HG02870 (cell line): ENCODE results near the gene GPR12.

Source experiments
- ATAC-seq: cut with Tn5 transposase; IDR thresholded peaks from one replicate; pipeline ENCODE4 v1.9.1; 2021; ENCODE audit warnings: mild to moderate bottlenecking, moderate library complexity; ENCODE audit not compliant: unreplicated experiment

GPR12 gene, protein sequence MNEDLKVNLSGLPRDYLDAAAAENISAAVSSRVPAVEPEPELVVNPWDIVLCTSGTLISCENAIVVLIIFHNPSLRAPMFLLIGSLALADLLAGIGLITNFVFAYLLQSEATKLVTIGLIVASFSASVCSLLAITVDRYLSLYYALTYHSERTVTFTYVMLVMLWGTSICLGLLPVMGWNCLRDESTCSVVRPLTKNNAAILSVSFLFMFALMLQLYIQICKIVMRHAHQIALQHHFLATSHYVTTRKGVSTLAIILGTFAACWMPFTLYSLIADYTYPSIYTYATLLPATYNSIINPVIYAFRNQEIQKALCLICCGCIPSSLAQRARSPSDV

DNA sequence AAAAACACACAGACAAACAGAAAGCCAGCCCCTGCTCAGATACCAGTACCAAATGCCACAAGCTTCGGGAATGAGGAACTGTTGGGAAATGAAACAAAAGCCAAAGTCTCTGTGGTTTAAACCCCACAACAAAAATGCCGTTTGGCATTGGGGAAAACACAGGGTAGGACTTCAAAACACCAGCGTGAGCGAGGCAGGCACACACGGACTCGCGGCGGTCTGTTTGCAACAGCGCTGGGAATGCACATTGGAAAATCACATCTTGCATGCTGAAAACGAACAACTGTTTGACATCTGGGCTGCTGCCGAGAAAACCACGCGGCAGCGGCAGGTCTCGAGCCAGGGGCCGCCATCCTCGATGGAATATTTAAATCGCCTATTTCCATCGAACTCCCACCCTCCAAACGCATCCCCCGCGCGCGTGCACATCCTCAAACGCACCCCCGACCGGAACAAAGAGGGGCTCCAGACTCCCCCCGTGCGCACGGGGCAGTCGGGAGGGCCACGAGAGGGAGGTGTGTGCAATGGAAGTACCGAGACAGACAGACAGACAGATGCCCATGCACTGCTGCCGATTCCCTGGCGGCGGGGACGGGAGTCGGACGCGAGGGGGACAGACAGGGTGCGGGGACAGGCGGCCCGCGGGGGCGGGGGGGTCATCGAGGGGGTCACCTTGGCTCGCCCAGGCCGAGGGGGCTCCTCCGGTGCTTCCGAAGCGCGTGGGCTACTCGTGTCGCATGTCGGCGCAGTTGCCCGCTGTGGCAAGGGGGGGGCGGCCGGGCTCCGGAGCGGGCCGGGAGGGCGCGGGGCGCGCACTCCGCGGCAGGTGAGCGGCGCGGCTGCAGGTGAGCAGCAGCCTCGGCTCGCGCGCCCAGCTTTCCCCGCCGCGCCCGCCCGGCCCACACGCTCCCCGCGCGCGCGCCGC, at the start of gene GPR12:
Gene GPR12 (minus strand): TSS at position 880 of the 925 bp plus-strand sequence. CDS start 959 bp downstream, outside the sequence.
- no peak for ATAC-seq

DNA sequence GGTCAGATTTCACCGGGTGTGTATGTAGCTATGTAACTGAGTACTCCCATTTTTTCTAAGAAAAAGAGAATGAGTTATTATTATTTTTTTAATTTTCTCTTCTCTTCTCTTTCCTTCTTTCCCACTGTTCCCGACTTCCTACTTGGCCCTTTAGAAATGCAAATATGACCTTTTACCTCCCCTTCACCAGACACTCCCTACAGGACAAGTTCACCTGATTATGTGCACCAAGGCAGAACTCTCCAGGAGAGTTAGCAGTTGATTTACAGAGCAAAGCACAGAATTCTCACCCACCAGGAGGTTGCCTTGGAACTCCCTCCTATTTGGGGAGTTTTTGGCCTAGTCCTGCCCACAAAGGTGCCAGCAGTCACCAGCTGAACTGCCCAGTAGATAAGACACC, 49.5 kb upstream of the GPR12 start:
- ATAC-seq = no peak

DNA sequence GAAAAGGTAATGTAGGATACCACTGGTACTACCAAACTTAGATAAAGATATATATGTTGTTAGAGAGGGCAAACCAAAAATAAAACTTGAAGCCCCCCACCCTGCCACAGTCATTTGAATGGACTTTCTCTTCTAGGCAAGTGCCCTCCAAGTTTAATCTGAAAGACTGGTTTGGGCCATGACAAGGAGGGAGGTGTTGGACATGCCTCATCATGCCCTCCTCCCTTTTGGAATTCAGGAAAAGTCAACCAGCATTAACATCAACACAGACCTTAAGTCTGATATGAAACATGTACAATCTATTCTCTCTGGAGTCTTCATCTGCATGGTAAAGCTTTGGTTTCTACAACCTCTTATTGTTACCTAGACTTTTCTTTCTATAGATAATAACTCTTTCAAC, 46.3 kb upstream of the GPR12 start:
- no peak for ATAC-seq

DNA sequence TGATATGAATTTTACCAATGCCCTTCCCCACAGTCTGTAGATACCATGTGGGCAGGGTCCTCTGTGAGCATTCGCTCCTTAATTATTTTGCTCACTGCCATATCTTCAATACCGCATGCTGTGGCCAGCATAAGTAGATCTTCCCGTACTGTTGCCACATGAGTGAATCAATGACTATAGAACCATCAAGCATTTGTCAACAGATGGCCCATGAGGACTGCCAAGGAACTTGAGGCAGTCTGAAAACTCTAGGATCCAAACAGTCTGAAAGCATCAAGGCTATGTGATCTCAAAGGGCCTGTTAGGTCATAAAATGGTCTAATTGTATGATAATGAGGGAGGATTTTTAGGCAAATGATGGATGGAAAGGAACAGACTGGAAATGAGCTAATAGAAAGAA, 27.4 kb upstream of the GPR12 start:
- ATAC-seq = no peak

DNA sequence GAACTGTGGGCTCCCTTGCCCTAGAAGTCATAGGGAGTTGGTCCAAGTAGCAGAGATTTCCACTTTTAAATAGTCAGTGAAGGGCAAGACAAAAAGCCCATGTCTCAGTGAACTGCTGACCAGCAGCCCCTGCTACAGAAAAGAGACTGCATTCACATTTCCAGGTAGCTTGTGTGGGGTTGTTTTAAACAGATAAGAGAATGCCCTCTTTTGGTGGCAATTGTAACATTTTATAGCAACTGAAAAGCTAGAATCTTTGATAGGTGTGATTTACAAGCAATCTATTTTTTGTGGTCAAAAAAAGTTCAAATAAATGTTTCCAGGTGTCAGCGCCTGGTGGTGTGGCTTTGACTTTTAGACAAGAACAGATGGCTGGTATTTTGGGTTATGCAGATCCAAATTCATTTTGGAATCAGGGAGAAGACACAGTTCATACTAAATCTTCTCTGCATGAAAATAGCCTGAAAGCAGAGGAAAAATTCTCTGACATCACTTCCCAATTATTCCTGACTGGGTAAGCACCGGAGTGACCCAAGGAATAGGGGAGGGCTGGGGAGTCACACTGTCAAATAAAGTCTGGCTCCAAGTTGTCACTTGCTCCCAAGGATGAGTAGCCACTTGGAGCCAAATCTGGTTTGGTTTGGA, 26.2 kb upstream of the GPR12 start:
- ATAC-seq = no peak

DNA sequence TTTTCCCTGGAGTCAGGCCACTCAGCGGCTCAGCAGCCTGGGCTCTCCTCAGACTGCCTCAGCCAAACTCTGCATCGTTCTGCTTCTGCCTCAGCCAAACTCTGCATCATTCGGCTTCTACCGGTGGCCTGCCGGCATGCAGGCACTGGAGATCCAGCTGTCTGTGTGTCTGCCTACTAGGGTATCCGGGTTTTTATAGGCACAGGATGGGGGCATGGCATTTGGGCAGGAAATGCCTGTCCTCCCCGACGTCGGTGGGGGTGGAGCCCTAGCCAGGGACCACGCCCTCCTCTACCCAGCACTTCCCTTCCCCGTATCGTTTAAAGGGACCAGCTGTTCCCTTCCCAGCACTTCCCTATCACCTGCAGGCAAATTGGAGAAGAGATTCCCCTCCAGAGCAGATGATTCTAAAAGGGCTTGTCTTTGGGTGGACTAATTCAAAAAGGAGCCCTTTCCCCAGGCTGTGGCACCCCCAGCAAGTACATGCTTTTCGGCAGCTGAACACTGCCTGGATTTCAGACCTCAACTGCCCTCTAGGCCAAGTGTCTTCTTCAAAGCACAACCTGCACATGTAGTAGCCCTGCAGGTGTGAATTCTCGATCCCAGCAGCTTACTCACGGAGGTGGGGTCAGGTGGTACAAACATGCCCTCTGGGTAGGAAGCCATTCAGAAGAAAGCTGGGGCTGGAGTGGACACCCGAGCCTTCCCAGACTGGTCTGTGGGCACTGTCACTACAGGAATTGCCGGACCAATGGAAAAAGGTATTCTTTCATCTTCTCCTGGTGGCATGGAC, 25.4 kb upstream of the GPR12 start:
- no peak for ATAC-seq

DNA sequence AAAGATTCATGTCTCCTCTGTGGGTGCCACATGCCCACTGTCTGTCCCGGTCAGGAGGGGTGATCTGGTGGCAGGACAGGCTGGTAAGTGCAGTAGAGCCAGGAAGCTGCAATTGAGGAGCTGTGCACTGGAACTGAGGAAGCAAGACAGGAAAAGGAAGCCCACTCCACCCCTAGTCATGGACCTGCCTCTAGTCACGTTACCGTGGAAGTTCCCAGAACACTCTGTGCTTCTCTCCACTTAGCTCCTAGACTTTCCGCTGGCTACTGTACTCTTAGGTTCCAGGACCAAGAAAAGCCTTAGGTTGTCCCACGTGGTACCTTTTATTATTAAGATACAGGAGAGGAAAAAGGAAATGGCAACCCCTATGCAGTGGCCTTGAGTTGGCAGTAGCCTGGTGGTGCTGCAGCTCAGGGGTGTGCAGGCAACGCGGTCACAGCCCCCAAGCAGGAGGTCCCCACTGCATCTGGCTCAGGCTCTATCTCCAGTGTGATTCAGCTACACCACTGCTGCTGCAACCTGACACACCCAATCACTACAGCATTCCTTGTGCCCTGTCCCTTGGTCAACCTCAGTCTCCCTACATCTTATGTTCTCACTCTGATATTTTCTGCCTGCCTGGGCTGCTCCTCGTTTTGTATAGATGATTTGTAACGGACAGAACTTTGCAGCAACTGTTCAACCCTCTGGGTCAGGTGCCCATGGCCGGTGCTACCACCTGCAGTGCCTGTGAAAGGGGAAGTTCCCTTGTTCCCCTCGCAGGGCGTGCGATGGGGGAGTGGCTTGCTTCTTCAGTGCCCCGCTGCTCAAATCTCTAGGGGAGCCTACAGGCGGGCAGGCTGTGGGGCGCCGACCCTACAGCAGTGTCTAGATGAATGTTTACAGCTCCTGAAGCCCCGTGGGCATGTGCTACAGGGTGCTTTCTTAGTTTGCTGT, 24.4 kb upstream of the GPR12 start:
- ATAC-seq = no peak

DNA sequence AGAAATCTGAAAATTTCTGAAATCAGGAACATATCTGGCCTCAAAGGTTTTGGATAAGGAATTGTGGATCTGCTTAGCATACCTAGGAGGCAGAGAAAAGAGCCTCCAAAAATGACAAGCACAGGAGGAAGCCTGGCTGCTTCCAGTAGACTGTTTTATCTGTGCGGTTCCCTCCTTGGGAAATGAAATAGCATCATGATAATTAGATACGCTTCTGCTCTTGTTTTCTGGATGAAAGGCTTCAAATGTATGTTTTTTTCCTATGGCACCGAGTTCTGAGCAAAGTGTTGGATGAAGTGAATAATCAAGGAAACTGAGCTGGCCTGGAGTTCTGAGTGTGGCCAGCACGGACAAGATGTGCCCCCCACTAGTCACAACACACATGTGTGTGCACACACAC, 19.8 kb upstream of the GPR12 start:
- no peak for ATAC-seq

DNA sequence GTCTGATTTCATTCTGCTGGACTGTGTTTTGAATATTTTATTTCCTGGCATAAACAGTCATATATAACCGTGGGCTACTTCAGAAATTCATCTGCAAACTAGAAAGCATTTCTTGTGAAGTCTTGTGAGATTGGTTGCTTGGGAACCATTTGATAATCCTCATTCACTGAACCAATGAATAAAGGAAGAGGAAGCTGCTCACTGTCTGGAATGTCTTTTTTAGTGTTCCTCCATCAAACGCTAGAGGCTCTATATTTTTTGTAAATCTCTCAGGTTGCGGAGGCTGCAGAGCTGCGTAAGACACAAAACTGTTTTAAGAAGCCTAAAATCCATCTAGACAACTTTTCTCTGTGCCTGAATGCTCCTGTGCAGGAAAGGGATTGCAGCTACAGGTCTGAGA, 18.7 kb upstream of the GPR12 start:
- ATAC-seq = no peak

DNA sequence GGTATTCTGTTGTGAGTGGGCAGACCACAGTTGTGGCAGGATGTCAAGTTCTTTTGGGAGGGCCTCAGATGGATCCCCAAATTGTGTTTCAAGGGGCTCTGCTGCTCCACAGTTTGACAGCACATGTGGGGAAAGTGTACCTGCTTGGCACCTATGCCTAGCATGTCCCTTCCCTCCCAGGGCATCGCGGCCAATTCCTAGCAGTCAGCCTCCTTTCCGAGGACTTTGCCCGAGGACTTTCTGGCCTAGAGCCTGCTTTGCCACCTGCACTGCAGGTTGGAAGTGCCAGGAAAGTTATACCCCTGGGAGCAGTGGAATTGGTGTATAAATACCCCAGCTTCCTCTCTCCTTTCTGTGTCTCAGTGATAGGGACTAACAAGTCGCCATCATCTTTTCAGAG, 11.9 kb upstream of the GPR12 start:
- no peak for ATAC-seq

DNA sequence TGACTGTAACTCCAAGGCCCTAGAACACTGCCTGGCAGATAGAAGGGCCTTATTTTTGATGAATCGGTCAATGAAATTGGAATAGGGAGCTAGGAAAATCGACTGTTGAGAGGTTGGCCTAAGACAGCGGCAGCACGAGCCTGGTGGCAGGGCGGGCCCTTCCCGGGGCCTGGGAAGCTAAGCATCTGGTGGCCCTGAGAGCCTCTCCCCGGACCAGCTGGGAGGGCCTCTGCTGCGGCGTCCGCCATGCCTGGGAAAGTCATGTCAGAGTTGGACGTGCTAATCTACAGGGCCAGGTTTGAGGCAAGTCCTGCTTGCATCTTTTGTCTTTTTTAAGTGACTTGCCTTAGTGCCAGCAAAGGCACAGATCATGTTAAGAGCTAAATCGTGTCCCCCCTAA, 11.2 kb upstream of the GPR12 start:
- ATAC-seq = no peak

DNA sequence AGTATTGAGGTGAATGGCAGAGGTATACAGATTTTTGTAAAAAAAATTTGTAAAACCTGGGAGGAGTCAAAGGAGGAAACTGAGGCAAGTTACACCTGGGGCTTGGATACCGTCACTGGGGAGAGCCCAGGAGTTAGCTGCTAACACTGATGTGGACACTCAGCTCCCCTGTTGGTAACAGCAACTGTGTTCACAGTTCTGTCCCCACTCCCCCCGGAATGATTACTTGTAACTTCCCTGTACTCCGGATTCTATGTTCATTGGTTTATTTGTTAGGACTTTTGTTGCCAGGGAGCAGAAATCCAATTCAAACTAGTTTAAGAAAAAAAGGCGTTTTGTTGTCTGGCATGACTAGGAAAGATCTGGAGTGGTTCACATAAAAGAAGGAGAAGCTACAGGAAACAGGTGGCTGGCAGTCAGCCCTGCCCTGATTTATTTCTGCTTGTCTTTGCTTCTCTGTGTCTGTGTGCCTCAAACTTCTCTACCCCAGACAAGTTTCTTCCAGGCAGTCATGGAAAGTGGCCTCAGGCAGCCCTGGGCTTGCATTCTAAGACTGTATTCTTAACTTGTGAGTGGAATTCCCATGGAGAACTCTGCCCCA, 2.3 kb upstream of the GPR12 start:
- ATAC-seq = no peak

DNA sequence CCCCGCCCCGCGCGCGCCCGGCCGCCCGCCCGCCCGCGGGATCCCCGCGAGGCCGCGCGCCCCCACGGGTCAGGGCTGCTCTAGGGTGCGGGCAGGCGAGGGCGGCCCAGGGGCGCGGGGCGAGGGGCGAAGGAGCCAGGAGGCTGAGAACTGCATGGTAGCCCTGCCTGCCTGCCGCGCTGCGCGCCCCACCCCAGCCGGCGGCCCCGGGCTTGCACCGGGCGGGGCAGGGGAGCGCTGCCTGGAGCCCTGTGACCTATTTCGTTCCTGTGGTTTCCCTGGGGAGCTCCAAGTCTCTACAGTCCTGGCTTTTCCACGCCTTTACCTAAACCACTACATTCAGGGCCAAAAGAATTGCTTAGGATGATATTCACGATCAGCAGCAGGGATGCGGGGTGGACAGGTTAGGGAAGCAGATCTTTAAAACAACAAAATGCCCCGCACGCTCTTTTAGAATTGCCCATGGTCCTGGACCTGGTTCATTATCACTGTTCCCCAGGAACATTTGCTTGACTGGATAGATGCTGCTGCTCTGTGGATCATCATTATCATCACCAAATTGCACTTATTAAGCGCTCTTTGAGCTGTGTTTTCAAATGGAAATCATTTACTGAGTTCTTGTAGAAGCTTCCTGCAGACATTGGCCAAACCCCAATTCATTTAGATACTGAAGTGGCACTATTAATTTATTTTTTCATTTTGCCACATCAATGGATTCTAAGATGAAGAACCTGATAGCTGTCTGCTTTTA, 421 bp upstream of the GPR12 start:
- ATAC-seq = no peak

DNA sequence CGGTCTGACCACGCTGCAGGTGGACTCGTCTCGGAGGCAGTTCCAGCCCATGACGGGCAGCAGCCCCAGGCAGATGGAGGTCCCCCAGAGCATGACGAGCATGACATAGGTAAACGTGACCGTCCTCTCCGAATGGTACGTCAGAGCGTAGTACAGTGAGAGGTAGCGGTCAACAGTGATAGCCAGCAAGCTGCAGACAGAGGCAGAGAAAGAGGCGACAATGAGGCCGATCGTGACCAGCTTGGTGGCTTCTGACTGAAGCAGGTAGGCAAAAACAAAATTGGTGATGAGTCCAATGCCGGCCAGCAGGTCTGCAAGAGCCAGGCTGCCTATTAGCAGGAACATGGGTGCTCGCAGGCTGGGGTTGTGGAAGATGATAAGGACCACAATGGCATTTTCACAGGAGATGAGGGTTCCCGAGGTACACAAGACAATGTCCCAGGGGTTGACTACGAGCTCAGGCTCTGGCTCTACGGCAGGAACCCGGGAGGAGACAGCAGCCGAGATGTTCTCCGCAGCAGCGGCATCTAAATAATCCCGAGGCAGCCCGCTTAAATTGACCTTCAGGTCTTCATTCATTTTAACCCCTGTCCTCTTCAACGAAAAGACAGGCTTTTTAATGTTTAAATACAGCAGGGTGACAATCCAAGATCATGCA, 1.2 kb downstream of the GPR12 start:
- ATAC-seq = no peak

DNA sequence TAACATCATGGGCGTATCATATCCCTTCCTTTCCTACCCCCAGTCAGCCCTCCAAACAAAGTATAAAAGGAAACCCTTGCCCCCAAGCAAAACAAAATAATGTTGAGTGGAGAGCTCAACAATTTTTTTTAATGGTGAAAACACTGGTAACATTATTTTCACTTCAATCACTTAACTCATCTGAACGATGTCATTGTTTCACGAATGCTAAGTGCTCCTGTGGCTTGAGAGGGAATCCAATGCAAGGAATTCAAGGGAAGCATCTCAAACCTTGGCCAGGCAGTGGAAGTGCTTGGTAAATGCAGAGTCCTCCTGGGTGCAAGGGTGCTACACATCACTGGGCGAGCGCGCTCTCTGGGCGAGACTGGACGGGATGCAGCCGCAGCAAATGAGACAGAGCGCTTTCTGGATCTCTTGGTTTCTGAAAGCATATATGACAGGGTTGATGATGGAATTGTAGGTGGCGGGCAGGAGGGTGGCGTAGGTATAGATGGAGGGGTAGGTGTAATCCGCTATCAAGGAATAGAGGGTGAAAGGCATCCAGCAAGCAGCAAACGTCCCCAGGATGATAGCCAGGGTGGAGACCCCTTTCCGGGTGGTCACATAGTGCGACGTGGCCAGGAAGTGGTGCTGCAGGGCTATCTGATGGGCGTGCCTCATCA, 2.0 kb downstream of the GPR12 start:
- no peak for ATAC-seq

DNA sequence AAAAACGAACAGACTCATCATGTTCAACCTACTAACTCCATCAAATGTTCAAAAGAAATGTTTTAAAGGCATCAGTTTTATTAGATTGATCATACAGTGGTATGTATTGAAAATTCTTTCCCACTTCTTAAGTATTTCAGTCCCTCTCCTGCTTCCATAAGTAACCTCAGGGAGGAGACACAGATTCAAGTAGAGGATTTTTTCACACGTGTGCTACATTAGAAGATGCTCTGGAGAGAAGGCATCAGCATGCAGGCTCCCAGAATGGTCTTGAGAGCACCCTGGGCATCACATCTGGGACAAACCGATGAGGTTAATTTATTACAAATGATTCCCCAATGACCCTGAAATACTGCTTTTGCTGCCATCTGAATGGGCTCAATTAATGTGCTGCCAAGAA, 3.6 kb downstream of the GPR12 start:
- ATAC-seq = no peak

DNA sequence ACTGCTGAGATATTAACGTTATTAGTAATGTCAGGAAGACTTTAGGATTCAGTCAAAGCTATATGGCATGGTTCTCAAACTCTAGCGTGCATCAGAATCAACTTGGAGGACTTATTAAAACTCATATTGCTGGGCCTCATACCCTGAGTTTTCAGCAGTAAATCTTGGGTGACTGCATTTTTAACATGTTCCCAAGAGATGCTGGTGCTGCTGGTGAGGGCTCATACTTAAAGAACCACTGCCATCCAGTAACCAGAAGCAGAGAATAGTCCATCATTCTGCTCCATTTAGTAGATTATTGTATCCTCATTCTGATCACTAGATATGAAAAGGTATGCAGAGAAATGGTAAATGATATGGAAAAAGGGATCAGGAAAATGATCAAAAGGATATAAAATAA, 7.9 kb downstream of the GPR12 start:
- no peak for ATAC-seq

DNA sequence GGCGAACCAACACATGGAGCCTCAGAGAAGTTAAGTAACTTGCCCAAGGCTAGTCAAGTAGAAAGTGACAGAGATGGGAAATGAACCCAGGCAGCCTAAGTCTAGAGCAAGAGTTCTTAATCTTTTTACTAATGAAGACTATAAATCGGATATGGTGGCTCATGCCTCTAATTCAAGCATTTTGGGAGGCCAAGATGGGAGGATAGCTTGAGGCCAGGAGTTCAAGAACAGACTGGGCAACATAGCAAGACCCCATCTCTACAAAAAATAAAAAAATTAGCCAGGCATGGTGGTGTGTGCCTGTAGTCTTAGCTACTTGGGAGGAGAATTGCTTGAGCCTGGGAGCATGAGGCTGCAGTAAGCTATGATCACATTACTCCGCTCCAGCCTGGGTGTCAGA, 10.7 kb downstream of the GPR12 start:
- ATAC-seq = no peak
